SK-N-SH (cell line): ENCODE results near the gene SHMT2. TPM values are rescaled to one million over a fixed set of nuclear protein-coding genes. Genes with fewer than 3 reads are reported as not detected.
A peak's percentile ranks its signal among the peaks of the same experiment; 100 is the strongest.

Experiments
- CTCF ChIA-PET: fragments of 300-600, 350-600 bp; formaldehyde crosslinking; extraction: SDS; loops from one replicate; lab custom pipeline; 2021; lab: Yijun Ruan, JAX
- POLR2A ChIA-PET: fragments of 350-600 bp; sonication (Branson Sonifier 250); formaldehyde crosslinking; extraction: SDS; loops from one replicate; lab custom pipeline; 2020; ENCODE audit warnings: antibody characterized with exemption, inconsistent platforms; lab: Yijun Ruan, JAX
- DNase-seq: peaks from one replicate; pipeline ENCODE4 v3.0.0; 2012
- H2AFZ ChIP-seq: fragments of 200-600 bp; sonication (generic); 2 replicates; pipeline ENCODE4 v1.8.1; 2016; ENCODE audit warnings: antibody characterized with exemption, mild to moderate bottlenecking, low read depth
- H3F3A ChIP-seq: fragments of 200-600 bp; sonication (generic); replicated peaks from 2 replicates; pipeline ENCODE3; 2016; ENCODE audit warnings: antibody characterized with exemption, mild to moderate bottlenecking; ENCODE audit not compliant: insufficient read depth
- H3K27ac ChIP-seq, 2 experiments: fragments of 200-500 bp in 1 of 2; fragments of 200-600 bp in 1 of 2; sonication (Bioruptor generic) in 1 of 2; sonication (generic), shearing (Covaris generic) in 1 of 2; 2 replicates each; pipeline versions ENCODE4 v1.5.1 to v1.6.1; 2014 to 2016; ENCODE audit warnings: low read depth in 2 of 2, inconsistent platforms in 1 of 2, low read length in 1 of 2, mild to moderate bottlenecking in 1 of 2, mixed read lengths in 1 of 2
- H3K27me3 ChIP-seq: fragments of 200-600 bp; sonication (generic), shearing (Covaris generic); 2 replicates; pipeline ENCODE4 v1.6.1; 2016; ENCODE audit warnings: mixed run types; ENCODE audit not compliant: insufficient read depth
- H3K36me3 ChIP-seq, 2 experiments: fragments of 200-500 bp in 1 of 2; fragments of 200-600 bp in 1 of 2; sonication (Bioruptor generic) in 1 of 2; sonication (generic) in 1 of 2; replicated peaks in 1 of 2; 2 replicates each; pipeline versions ENCODE3 to v1.5.1; 2014 to 2016; ENCODE audit warnings: low read length in 1 of 2, mild to moderate bottlenecking in 1 of 2; ENCODE audit not compliant: insufficient read depth in 2 of 2, control insufficient read depth in 1 of 2
- H3K4me1 ChIP-seq, 2 experiments: fragments of 200-500 bp in 1 of 2; fragments of 200-600 bp in 1 of 2; sonication (Bioruptor generic) in 1 of 2; sonication (generic), shearing (Covaris generic) in 1 of 2; 2 replicates each; pipeline versions ENCODE4 v1.5.1 to v1.6.1; 2014 to 2016; ENCODE audit warnings: low read depth in 1 of 2, low read length in 1 of 2, mixed run types in 1 of 2; ENCODE audit not compliant: insufficient read depth in 2 of 2, control insufficient read depth in 1 of 2
- H3K4me2 ChIP-seq: fragments of 200-600 bp; sonication (generic), shearing (Covaris generic); 2 replicates; pipeline ENCODE4 v1.6.1; 2017; ENCODE audit warnings: mixed run types
- H3K4me3 ChIP-seq, 2 experiments: fragments of 200-500 bp in 1 of 2; fragments of 200-600 bp in 1 of 2; sonication (Bioruptor generic) in 1 of 2; sonication (generic), shearing (Covaris generic) in 1 of 2; 2 replicates each; pipeline versions ENCODE4 v1.5.1 to v1.8.1; 2014 to 2016; ENCODE audit warnings: low read depth in 2 of 2, inconsistent platforms in 1 of 2, low read length in 1 of 2, mild to moderate bottlenecking in 1 of 2, mixed read lengths in 1 of 2, moderate library complexity in 1 of 2
- H3K79me2 ChIP-seq: fragments of 200-600 bp; sonication (generic); 2 replicates; pipeline ENCODE4 v1.8.1; 2017; ENCODE audit warnings: mild to moderate bottlenecking; ENCODE audit not compliant: insufficient read depth
- H3K9ac ChIP-seq: fragments of 200-600 bp; sonication (generic); 2 replicates; pipeline ENCODE4 v1.6.1; 2017; ENCODE audit warnings: mixed run types
- H3K9me2 ChIP-seq: fragments of 200-600 bp; sonication (generic); 2 replicates; pipeline ENCODE4 v1.6.1; 2017; ENCODE audit warnings: mixed run types
- H3K9me3 ChIP-seq: fragments of 200-600 bp; sonication (generic); 2 replicates; pipeline ENCODE4 v1.6.1; 2017; ENCODE audit warnings: mixed run types, mild to moderate bottlenecking, moderate library complexity
- H4K20me1 ChIP-seq: fragments of 200-600 bp; sonication (generic); 2 replicates; pipeline ENCODE4 v1.6.1; 2017; ENCODE audit warnings: mild to moderate bottlenecking, mixed run types; ENCODE audit not compliant: insufficient read depth
- CHD2 ChIP-seq: fragments of 150-350 bp; IDR thresholded peaks from 2 replicates; pipeline ENCODE4 v1.6.1; 2018; ENCODE audit warnings: low read length; ENCODE audit not compliant: partially characterized antibody
- ELF1 ChIP-seq: IDR thresholded peaks from 2 replicates; pipeline ENCODE4 v1.4.0; 2012
- EP300 ChIP-seq, 2 experiments: IDR thresholded peaks; 2 replicates each; pipeline versions ENCODE4 v1.4.0 to v1.6.1; 2012; ENCODE audit warnings: borderline replicate concordance in 1 of 2, low read depth in 1 of 2, low read length in 1 of 2
- FOSL2 ChIP-seq: IDR thresholded peaks from 2 replicates; pipeline ENCODE4 v1.4.0; 2012; ENCODE audit warnings: low read depth, mild to moderate bottlenecking, moderate library complexity, borderline replicate concordance
- FOXM1 ChIP-seq: IDR thresholded peaks from 2 replicates; pipeline ENCODE4 v1.4.0; 2012; ENCODE audit warnings: low read depth, mild to moderate bottlenecking
- GABPA ChIP-seq: IDR thresholded peaks from 2 replicates; pipeline ENCODE4 v1.4.0; 2012; ENCODE audit warnings: low read depth, mild to moderate bottlenecking
- JUND ChIP-seq: IDR thresholded peaks from 2 replicates; pipeline ENCODE4 v1.4.0; 2012
- MAX ChIP-seq: IDR thresholded peaks from 2 replicates; pipeline ENCODE4 v1.4.0; 2012; ENCODE audit warnings: low read depth
- MXI1 ChIP-seq: IDR thresholded peaks from 2 replicates; pipeline ENCODE4 v1.6.1; 2012; ENCODE audit warnings: mild to moderate bottlenecking, low read depth, low read length, improper control_type of control experiment
- PBX3 ChIP-seq: IDR thresholded peaks from 2 replicates; pipeline ENCODE4; 2012
- RCOR1 ChIP-seq: fragments of 150-350 bp; IDR thresholded peaks from 2 replicates; pipeline ENCODE4 v1.6.1; 2017; ENCODE audit warnings: antibody characterized with exemption, low read length
- TAF1 ChIP-seq: IDR thresholded peaks from 2 replicates; pipeline ENCODE4 v1.6.1; 2012; ENCODE audit warnings: low read depth, mild to moderate bottlenecking, low read length, moderate library complexity, borderline replicate concordance
- TEAD4 ChIP-seq: IDR thresholded peaks from 2 replicates; pipeline ENCODE4 v1.4.0; 2012; ENCODE audit warnings: mild to moderate bottlenecking, borderline replicate concordance; ENCODE audit not compliant: insufficient read depth
- USF1 ChIP-seq: IDR thresholded peaks from 2 replicates; pipeline ENCODE4 v1.4.0; 2012; ENCODE audit warnings: low read depth, borderline replicate concordance
- USF2 ChIP-seq: fragments of 150-350 bp; IDR thresholded peaks from 2 replicates; pipeline ENCODE4 v1.6.1; 2017; ENCODE audit warnings: antibody characterized with exemption, low read length, low read depth, borderline replicate concordance
- YY1 ChIP-seq: IDR thresholded peaks from 2 replicates; pipeline ENCODE4 v1.4.0; 2012; ENCODE audit warnings: low read depth, mild to moderate bottlenecking
- ZBTB33 ChIP-seq: IDR thresholded peaks from 2 replicates; pipeline ENCODE4 v1.4.0; 2012; ENCODE audit warnings: low read depth, borderline replicate concordance
- WGBS: methylation state at CpG from one replicate; pipeline ENCODE4 v1.1.6; 2017; ENCODE audit warnings: low lambda C conversion rate; 5-methylcytosine and 5-hydroxymethylcytosine counted together
- polyA plus RNA-seq, 3 experiments: library from polyadenylated mRNA; depleted of rRNA; stranded (reverse); fragments of >200 nt; gene quantifications; 2 replicates each; pipeline ENCODE4 v1.2.3, GENCODE V29; 2012

SHMT2 gene
- polyA plus RNA-seq, 1 of the 3 experiments (the other 2 are of a cell fraction) = 204 TPM

- Histone ChIP-seq H3K4me1 (peaks cover 7 to 12% of the 10 kb centered on the region in 2 experiments; a peak in 2 of 4 replicates), H3K9ac (no peak overlapping the region), H3K9me3 (no peaks in the 10 kb centered on the region)
- TF ChIP-seq RCOR1 (no peak), JUND (no peak), USF1 (no peak), MXI1 (no peak), EP300 (IDR thresholded peaks at IDR 0.05; ENCODE audit: borderline replicate concordance in 1 of 2, low read depth in 1 of 2, low read length in 1 of 2) (no peak), CHD2 (no peak), USF2 (no peak), TEAD4 (no peak), ZBTB33 (no peak)
- TF ChIP-seq, all 33 proteins: peak for 0
- no peaks in the 10 kb centered on the region for H4K20me1 ChIP-seq
- H3K4me3 ChIP-seq = no peak overlapping the region
- CTCF ChIA-PET = interaction anchor here (0.6 to 3.5 kb wide), 12 partner anchors 10 to 750 kb away, joined by 3 to 18 read pairs (median 4); partner anchors contain the start of gene INHBE
- 88% methylated on average over 1 of the region's 1 CpG for WGBS
- H3K27ac ChIP-seq = no peak overlapping the region
- H3K4me2 ChIP-seq = no peak overlapping the region
- peaks cover 5% of the 10 kb centered on the region for H3F3A ChIP-seq
- no peaks in the 10 kb centered on the region for H3K27me3 ChIP-seq
- peaks cover 13 to 33% of the 10 kb centered on the region in 2 experiments for H3K36me3 ChIP-seq
- DNase-seq = no peak
- no peaks in the 10 kb centered on the region for H3K9me2 ChIP-seq
- no peak overlapping the region for H2AFZ ChIP-seq
- no peaks in the 10 kb centered on the region for H3K79me2 ChIP-seq
- POLR2A ChIA-PET = interaction anchor here (1.1 kb wide), 1 partner anchor 9 kb away, joined by 3 read pairs; no protein-coding TSS in a partner anchor
These were observed 41.5 kb downstream of the SHMT2 start for GRCh38 chr12:57270966-57271470.

GRCh38 chr12:57272337-57273151, 43.0 kb downstream of the SHMT2 start:
- peaks cover 9 to 24% of the 10 kb centered on the region in 2 experiments for H3K36me3 ChIP-seq
- POLR2A ChIA-PET = interaction anchor here (0.6 to 1.0 kb wide), 2 partner anchors 158 to 170 kb away, joined by 3 to 8 read pairs; no protein-coding TSS in a partner anchor
- no peak overlapping the region for H3K4me2 ChIP-seq
- DNase-seq = peak; percentile 49
- H3K27ac ChIP-seq = peak overlapping the region; percentile 30 to 64; a peak in 2 of 4 replicates
- H3K27me3 ChIP-seq = no peaks in the 10 kb centered on the region
- no peak overlapping the region for H3K4me3 ChIP-seq
- no peak overlapping the region for H2AFZ ChIP-seq
- H4K20me1 ChIP-seq = no peaks in the 10 kb centered on the region
- WGBS = 69% methylated on average over 7 of the region's 7 CpGs
- no peaks in the 10 kb centered on the region for H3K9me3 ChIP-seq
- H3K79me2 ChIP-seq = no peaks in the 10 kb centered on the region
- peaks cover 7 to 12% of the 10 kb centered on the region in 2 experiments; a peak in 2 of 4 replicates for H3K4me1 ChIP-seq
- CTCF ChIA-PET = interaction anchor here (0.7 to 3.5 kb wide), 17 partner anchors 9 to 190 kb away, joined by 3 to 18 read pairs (median 4); partner anchors contain the start of genes GLI1 and INHBE
- H3F3A ChIP-seq = peaks cover 4% of the 10 kb centered on the region
- H3K9ac ChIP-seq = no peak overlapping the region
- H3K9me2 ChIP-seq = no peaks in the 10 kb centered on the region
- TF ChIP-seq FOXM1 = no peak
- TF ChIP-seq JUND = no peak
- TF ChIP-seq CHD2 = no peak
- TF ChIP-seq YY1 = no peak
- TF ChIP-seq TAF1 = no peak
- no peak for TF ChIP-seq ELF1
- TF ChIP-seq EP300 (IDR thresholded peaks at IDR 0.05; ENCODE audit: borderline replicate concordance in 1 of 2, low read depth in 1 of 2, low read length in 1 of 2) = no peak
- no peak for TF ChIP-seq FOSL2
- TF ChIP-seq ZBTB33 = no peak
- TF ChIP-seq MAX = no peak
- no peak for TF ChIP-seq MXI1
- no peak for TF ChIP-seq GABPA
- no peak for TF ChIP-seq PBX3
